C1 segment of cervical spinal cord (tissue), 14 donors: ENCODE results near the gene SCP2.
A peak's percentile ranks its signal among the peaks of the same experiment; 100 is the strongest.

Experiments used
- DNase-seq, 14 donors: peaks; one replicate each; lab custom pipeline; 2025; lab: John Stamatoyannopoulos, UW

The SCP2 gene

GRCh38 chr1:53038566-53038965 is 111.5 kb downstream of the SCP2 start:
- DNase-seq, result no peak

GRCh38 chr1:53043271-53043670 is 116.2 kb downstream of the SCP2 start:
- no peak for DNase-seq

GRCh38 chr1:53044926-53045325 is 117.8 kb downstream of the SCP2 start:
- no peak for DNase-seq

- DNase-seq, result peak in 2 of 14 donors; percentile 26 to 92
These were observed 119.9 kb downstream of the SCP2 start for GRCh38 chr1:53046930-53047329.

- no peak for DNase-seq
These were observed 121.0 kb downstream of the SCP2 start for GRCh38 chr1:53047737-53048736.

GRCh38 chr1:53048960-53049573 is 122.0 kb downstream of the SCP2 start:
- peak in 5 of 14 donors; percentile 10 to 44 (median 17) for DNase-seq

GRCh38 chr1:53049574-53049967 is 122.5 kb downstream of the SCP2 start:
- no peak for DNase-seq

GRCh38 chr1:53050310-53050709 is 123.2 kb downstream of the SCP2 start:
- no peak for DNase-seq

- DNase-seq, result no peak
These were observed 124.6 kb downstream of the SCP2 start for GRCh38 chr1:53051676-53052075.

- no peak for DNase-seq
These were observed 130.1 kb downstream of the SCP2 start for GRCh38 chr1:53057127-53057526.

- no peak for DNase-seq
These were observed 133.5 kb downstream of the SCP2 start for GRCh38 chr1:53060579-53060978.

- DNase-seq, result no peak
These were observed 134.2 kb downstream of the SCP2 start for GRCh38 chr1:53061123-53061858.

GRCh38 chr1:53061859-53062707 is 135.0 kb downstream of the SCP2 start, which contains the start of gene PODN:
TSS of gene PODN (plus strand) at chr1:53062213. CDS start at chr1:53069856, 7,643 bp downstream.
- DNase-seq, result no peak

GRCh38 chr1:53062708-53063591 is 135.9 kb downstream of the SCP2 start:
- DNase-seq, result no peak

GRCh38 chr1:53063744-53064515 is 136.9 kb downstream of the SCP2 start:
- DNase-seq, result no peak

- no peak for DNase-seq
These were observed 138.3 kb downstream of the SCP2 start for GRCh38 chr1:53065391-53065790.

GRCh38 chr1:53066488-53066887 is 139.4 kb downstream of the SCP2 start:
- DNase-seq, result no peak

GRCh38 chr1:53066891-53067738 is 140.0 kb downstream of the SCP2 start:
- no peak for DNase-seq
